ENCODE results near the gene NTF4. TPM values are rescaled to one million over a fixed set of nuclear protein-coding genes. Genes with fewer than 3 reads are reported as not detected.

The NTF4 gene
- total and polyA plus RNA-seq, 2 of the 8 experiments (the other 6 are each of a cell fraction or from before 2014, with no cell fraction given) = 3.1 to 6.5 TPM

DNA sequence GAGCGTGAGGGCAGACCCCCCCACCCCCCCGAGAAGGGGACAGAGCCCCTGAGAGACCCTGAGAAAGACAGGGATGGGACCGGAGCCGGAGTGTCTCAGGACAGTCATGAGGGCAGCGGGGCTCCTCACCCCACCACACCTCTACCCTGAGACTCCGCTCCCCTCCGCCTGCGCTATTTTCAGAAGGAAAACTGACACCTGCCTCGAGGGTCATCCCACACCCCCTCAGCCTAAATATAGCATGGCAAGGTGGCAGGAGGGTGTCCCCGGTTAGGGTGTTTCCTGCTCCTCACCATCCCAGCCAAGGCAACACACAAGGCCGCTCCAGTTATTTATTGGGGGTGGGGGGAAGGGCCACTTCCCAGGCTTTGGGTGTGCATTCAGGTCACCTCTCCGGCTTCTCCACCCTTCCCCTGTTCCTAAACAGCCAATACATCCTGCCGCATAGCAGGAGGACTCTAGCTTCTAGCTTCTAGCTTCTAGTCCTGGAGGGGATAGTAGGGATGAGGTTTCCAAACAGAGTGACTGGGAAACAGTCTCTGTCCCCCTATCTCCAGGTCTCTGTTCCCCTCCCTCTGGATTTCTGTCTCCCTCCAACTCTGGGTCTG, 1.4 kb upstream of the NTF4 start (continued):
- TF ChIP-seq CHD7 (IDR thresholded peaks at IDR 0.05; ENCODE audit: insufficient replicate concordance, low read length) (no peak), JUND (IDR thresholded peaks at IDR 0.05; ENCODE audit: low read length) (no peak), POLR2A (IDR thresholded peaks at IDR 0.05; ENCODE audit: control extremely low read depth in 1 of 2, low read depth in 2 of 2, low read length in 2 of 2) (no peak), NANOG (IDR thresholded peaks at IDR 0.05; ENCODE audit: insufficient read depth, low read depth, low read length, poor library complexity, severe bottlenecking) (no peak), KDM5A (IDR thresholded peaks at IDR 0.05; ENCODE audit: low read length) (no peak), RFX5 (IDR thresholded peaks at IDR 0.05; ENCODE audit: borderline replicate concordance, low read depth, low read length) (no peak), SIN3A (conservative IDR thresholded peaks at IDR 0.05 in 1 of 2, IDR thresholded peaks at IDR 0.05 in 1 of 2; ENCODE audit: low read depth in 1 of 2, low read length in 2 of 2) (no peak)
- TF ChIP-seq, protein P1, sequence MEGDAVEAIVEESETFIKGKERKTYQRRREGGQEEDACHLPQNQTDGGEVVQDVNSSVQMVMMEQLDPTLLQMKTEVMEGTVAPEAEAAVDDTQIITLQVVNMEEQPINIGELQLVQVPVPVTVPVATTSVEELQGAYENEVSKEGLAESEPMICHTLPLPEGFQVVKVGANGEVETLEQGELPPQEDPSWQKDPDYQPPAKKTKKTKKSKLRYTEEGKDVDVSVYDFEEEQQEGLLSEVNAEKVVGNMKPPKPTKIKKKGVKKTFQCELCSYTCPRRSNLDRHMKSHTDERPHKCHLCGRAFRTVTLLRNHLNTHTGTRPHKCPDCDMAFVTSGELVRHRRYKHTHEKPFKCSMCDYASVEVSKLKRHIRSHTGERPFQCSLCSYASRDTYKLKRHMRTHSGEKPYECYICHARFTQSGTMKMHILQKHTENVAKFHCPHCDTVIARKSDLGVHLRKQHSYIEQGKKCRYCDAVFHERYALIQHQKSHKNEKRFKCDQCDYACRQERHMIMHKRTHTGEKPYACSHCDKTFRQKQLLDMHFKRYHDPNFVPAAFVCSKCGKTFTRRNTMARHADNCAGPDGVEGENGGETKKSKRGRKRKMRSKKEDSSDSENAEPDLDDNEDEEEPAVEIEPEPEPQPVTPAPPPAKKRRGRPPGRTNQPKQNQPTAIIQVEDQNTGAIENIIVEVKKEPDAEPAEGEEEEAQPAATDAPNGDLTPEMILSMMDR (IDR thresholded peaks at IDR 0.05; ENCODE audit: control extremely low read depth in 1 of 3, insufficient read depth in 1 of 3, low read depth in 1 of 3, low read length in 3 of 3) = no peak

Measured in H1 (cell line).